Measurements from ENCODE around the gene C9orf50. TPM values are rescaled to one million over a fixed set of nuclear protein-coding genes. Genes with fewer than 3 reads are reported as not detected.

The C9orf50 gene
- polyA plus RNA-seq, 1 donor from 2014 or later = not detected

DNA sequence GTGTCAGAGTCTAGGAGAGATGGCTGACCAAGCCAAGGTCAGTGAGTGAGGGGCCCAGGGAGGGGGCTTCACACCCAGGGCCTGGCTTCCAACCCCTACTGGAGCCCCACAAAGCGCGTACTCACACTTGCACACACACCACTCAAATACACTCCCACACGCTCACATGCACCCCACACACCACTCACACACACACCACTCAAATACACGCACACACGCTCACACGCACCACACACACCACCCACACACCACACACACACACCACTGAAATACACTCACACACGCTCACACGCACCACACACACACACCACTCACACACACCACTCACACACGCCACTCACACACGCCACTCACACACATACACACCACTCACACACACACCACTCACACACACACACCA, 26.7 kb upstream of the C9orf50 start:
- no peak overlapping the region for H3K27ac ChIP-seq (ENCODE audit: low read length)
- H3K79me2 ChIP-seq (replicated peaks; ENCODE audit: insufficient read depth, low read length) = no peaks in the 10 kb centered on the region
- H3K27me3 ChIP-seq (ENCODE audit: insufficient read depth, low read depth, low read length) = no peaks in the 10 kb centered on the region
- H3K9me3 ChIP-seq (ENCODE audit: low read length) = no peaks in the 10 kb centered on the region
- no peak overlapping the region for H3K9ac ChIP-seq (ENCODE audit: low read length)
- H3F3A ChIP-seq (ENCODE audit: insufficient read depth, low read length, poor library complexity, severe bottlenecking) = no peaks in the 10 kb centered on the region
- no peaks in the 10 kb centered on the region for H3K9me2 ChIP-seq (ENCODE audit: insufficient read depth, low read length)
- TF ChIP-seq SMC3 (conservative IDR thresholded peaks at IDR 0.05; ENCODE audit: poor library complexity) = no peak
- TF ChIP-seq MXI1 (conservative IDR thresholded peaks at IDR 0.05; ENCODE audit: poor library complexity, severe bottlenecking) = no peak
- TF ChIP-seq, protein P1, sequence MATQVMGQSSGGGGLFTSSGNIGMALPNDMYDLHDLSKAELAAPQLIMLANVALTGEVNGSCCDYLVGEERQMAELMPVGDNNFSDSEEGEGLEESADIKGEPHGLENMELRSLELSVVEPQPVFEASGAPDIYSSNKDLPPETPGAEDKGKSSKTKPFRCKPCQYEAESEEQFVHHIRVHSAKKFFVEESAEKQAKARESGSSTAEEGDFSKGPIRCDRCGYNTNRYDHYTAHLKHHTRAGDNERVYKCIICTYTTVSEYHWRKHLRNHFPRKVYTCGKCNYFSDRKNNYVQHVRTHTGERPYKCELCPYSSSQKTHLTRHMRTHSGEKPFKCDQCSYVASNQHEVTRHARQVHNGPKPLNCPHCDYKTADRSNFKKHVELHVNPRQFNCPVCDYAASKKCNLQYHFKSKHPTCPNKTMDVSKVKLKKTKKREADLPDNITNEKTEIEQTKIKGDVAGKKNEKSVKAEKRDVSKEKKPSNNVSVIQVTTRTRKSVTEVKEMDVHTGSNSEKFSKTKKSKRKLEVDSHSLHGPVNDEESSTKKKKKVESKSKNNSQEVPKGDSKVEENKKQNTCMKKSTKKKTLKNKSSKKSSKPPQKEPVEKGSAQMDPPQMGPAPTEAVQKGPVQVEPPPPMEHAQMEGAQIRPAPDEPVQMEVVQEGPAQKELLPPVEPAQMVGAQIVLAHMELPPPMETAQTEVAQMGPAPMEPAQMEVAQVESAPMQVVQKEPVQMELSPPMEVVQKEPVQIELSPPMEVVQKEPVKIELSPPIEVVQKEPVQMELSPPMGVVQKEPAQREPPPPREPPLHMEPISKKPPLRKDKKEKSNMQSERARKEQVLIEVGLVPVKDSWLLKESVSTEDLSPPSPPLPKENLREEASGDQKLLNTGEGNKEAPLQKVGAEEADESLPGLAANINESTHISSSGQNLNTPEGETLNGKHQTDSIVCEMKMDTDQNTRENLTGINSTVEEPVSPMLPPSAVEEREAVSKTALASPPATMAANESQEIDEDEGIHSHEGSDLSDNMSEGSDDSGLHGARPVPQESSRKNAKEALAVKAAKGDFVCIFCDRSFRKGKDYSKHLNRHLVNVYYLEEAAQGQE (IDR thresholded peaks at IDR 0.05; ENCODE audit: borderline replicate concordance) = no peak
- no peak overlapping the region for H3K4me2 ChIP-seq (ENCODE audit: low read length)
- H2AFZ ChIP-seq (ENCODE audit: low read depth, low read length) = no peak overlapping the region
- H3K36me3 ChIP-seq (ENCODE audit: insufficient read depth, low read length) = no peaks in the 10 kb centered on the region
- no peak overlapping the region for H3K4me3 ChIP-seq (ENCODE audit: low read length)
- H4K20me1 ChIP-seq (ENCODE audit: insufficient read depth) = no peaks in the 10 kb centered on the region

DNA sequence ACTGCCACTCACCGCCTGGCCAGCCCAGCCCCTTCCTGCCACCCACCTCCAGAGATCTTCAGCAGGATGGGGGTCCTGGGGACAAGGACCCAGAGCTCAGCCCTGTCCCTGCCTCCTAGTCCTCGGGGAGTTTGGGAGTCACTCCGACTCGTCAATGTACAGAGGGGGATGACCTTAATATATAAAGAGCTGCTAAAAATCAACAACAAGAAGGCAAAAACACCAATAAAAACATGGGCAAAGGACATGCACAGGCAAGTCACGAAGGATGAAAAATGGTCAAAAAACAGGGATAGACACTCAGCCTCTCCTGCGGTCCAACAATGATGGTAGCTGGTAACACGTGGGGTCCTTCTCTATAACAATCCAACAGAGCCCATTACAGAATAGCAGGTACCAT, 25.8 kb upstream of the C9orf50 start:
- Histone ChIP-seq H3F3A (ENCODE audit: insufficient read depth, low read length, poor library complexity, severe bottlenecking) (no peaks in the 10 kb centered on the region), H2AFZ (ENCODE audit: low read depth, low read length) (no peak overlapping the region), H3K9me2 (ENCODE audit: insufficient read depth, low read length) (no peaks in the 10 kb centered on the region), H3K36me3 (ENCODE audit: insufficient read depth, low read length) (no peaks in the 10 kb centered on the region), H3K4me2 (ENCODE audit: low read length) (no peak overlapping the region), H3K79me2 (replicated peaks; ENCODE audit: insufficient read depth, low read length) (peaks cover 3% of the 10 kb centered on the region), H3K27me3 (ENCODE audit: insufficient read depth, low read depth, low read length) (no peaks in the 10 kb centered on the region), H4K20me1 (ENCODE audit: insufficient read depth) (no peaks in the 10 kb centered on the region), H3K4me3 (ENCODE audit: low read length) (no peak overlapping the region), H3K27ac (ENCODE audit: low read length) (no peak overlapping the region), H3K9ac (ENCODE audit: low read length) (no peak overlapping the region), H3K9me3 (ENCODE audit: low read length) (no peaks in the 10 kb centered on the region)
- TF ChIP-seq RAD21 (conservative IDR thresholded peaks at IDR 0.05) (no peak), EZH2 (IDR thresholded peaks at IDR 0.05; ENCODE audit: borderline replicate concordance, insufficient read depth, low read length, poor library complexity, severe bottlenecking) (no peak), POLR2AphosphoS5 (IDR thresholded peaks at IDR 0.05) (no peak), SMC3 (conservative IDR thresholded peaks at IDR 0.05; ENCODE audit: poor library complexity) (no peak), MXI1 (conservative IDR thresholded peaks at IDR 0.05; ENCODE audit: poor library complexity, severe bottlenecking) (no peak), TAF1 (IDR thresholded peaks at IDR 0.05; ENCODE audit: low read depth) (no peak), EP300 (conservative IDR thresholded peaks at IDR 0.05; ENCODE audit: poor library complexity, severe bottlenecking) (no peak)
- TF ChIP-seq, protein P2, sequence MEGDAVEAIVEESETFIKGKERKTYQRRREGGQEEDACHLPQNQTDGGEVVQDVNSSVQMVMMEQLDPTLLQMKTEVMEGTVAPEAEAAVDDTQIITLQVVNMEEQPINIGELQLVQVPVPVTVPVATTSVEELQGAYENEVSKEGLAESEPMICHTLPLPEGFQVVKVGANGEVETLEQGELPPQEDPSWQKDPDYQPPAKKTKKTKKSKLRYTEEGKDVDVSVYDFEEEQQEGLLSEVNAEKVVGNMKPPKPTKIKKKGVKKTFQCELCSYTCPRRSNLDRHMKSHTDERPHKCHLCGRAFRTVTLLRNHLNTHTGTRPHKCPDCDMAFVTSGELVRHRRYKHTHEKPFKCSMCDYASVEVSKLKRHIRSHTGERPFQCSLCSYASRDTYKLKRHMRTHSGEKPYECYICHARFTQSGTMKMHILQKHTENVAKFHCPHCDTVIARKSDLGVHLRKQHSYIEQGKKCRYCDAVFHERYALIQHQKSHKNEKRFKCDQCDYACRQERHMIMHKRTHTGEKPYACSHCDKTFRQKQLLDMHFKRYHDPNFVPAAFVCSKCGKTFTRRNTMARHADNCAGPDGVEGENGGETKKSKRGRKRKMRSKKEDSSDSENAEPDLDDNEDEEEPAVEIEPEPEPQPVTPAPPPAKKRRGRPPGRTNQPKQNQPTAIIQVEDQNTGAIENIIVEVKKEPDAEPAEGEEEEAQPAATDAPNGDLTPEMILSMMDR (IDR thresholded peaks at IDR 0.05; ENCODE audit: poor library complexity, severe bottlenecking) = no peak
- TF ChIP-seq, protein P1 (IDR thresholded peaks at IDR 0.05; ENCODE audit: borderline replicate concordance) = no peak

Data from neural cell (in vitro differentiated cells).